Panc1 (cell line): ENCODE results near the gene S100A16. TPM values are rescaled to one million over a fixed set of nuclear protein-coding genes. Genes with fewer than 3 reads are reported as not detected.
"Not testable (repeated sequence)": the region's sequence is repeated elsewhere in the genome, so short reads cannot be mapped to it uniquely, and the experiment has no call there.

Experiments used
- ATAC-seq: fragments of 200-7000 bp; cut with Tn5 transposase; 2 replicates; pipeline ENCODE4 v1.9.1; 2020; ENCODE audit warnings: mild to moderate bottlenecking, moderate library complexity
- BruUV-seq: library from RNA; stranded (reverse); fragments of 400-500 nt; replicated peaks from 2 replicates; lab custom pipeline; 2021; lab: Mats Ljungman, UMichigan
- CTCF ChIA-PET: fragments of 300-600 bp; sonication (Branson Sonifier 250); formaldehyde crosslinking; loops from one replicate; lab custom pipeline; 2022; ENCODE audit warnings: antibody characterized with exemption; lab: Charles Lee
- POLR2A ChIA-PET: fragments of 300-600 bp; sonication (Branson Sonifier 250); formaldehyde crosslinking; loops from one replicate; lab custom pipeline; 2022; ENCODE audit warnings: antibody characterized with exemption; lab: Charles Lee
- DNase-seq: peaks from one replicate; pipeline ENCODE4 v3.0.0-alpha.2; 2010; ENCODE audit warnings: low read depth, low spot score
- H3K27ac ChIP-seq: 2 replicates; pipeline ENCODE4 v1.5.1; 2011; ENCODE audit warnings: mild to moderate bottlenecking, low read length, inconsistent platforms
- H3K27me3 ChIP-seq: fragments of 200-500 bp; sonication (Bioruptor generic); 2 replicates; pipeline ENCODE4 v1.6.0; 2014; ENCODE audit warnings: low read length, inconsistent platforms; ENCODE audit not compliant: control insufficient read depth, insufficient read depth
- H3K36me3 ChIP-seq: fragments of 200-500 bp; sonication (Bioruptor generic); 2 replicates; pipeline ENCODE4 v1.5.1; 2014; ENCODE audit warnings: inconsistent platforms, mild to moderate bottlenecking, low read length, moderate library complexity; ENCODE audit not compliant: control insufficient read depth, insufficient read depth
- H3K4me1 ChIP-seq: 2 replicates; pipeline ENCODE4 v1.5.1; 2011; ENCODE audit warnings: inconsistent platforms, mild to moderate bottlenecking, low read length, moderate library complexity; ENCODE audit not compliant: control insufficient read depth, insufficient read depth
- H3K4me3 ChIP-seq, 2 experiments: 2 replicates each; pipeline ENCODE4 v1.5.1; 2011 to 2012; ENCODE audit warnings: low read depth in 2 of 2, low read length in 2 of 2, mild to moderate bottlenecking in 2 of 2, inconsistent platforms in 1 of 2, moderate library complexity in 1 of 2
- H3K9me3 ChIP-seq: fragments of 200-500 bp; sonication (Bioruptor generic); 2 replicates; pipeline ENCODE4 v1.5.1; 2014; ENCODE audit warnings: low read depth, mild to moderate bottlenecking, inconsistent platforms, low read length, moderate library complexity; ENCODE audit not compliant: control insufficient read depth, insufficient read depth
- CTCF ChIP-seq: fragments of 450-650 bp; IDR thresholded peaks from 2 replicates; pipeline ENCODE4 v1.5.1; 2017; ENCODE audit warnings: mild to moderate bottlenecking
- POLR2AphosphoS5 ChIP-seq: IDR thresholded peaks from 2 replicates; pipeline ENCODE4 v1.6.1; 2012; ENCODE audit warnings: mild to moderate bottlenecking, low read depth, low read length, moderate library complexity
- REST ChIP-seq, 2 experiments: IDR thresholded peaks; 2 replicates each; pipeline ENCODE4 v1.6.1; 2011 to 2012; ENCODE audit warnings: low read depth in 2 of 2, control low read depth in 1 of 2, low read length in 1 of 2, mild to moderate bottlenecking in 1 of 2, moderate library complexity in 1 of 2; ENCODE audit not compliant: insufficient read depth in 1 of 2
- SIN3A ChIP-seq: IDR thresholded peaks from 2 replicates; pipeline ENCODE4 v1.6.1; 2012; ENCODE audit warnings: low read depth, mild to moderate bottlenecking, low read length, moderate library complexity, borderline replicate concordance; ENCODE audit not compliant: insufficient read depth
- TCF7L2 ChIP-seq: IDR thresholded peaks from 2 replicates; pipeline ENCODE4 v1.6.1; 2011; ENCODE audit warnings: mild to moderate bottlenecking, low read depth, low read length, inconsistent platforms
- in situ Hi-C: cut with HindIII; loops from 2 replicates; pipeline ENCODE4 v1.10.0; 2016; ENCODE audit warnings: low sequenced_read_pairs, low pct_unique_long_range_greater_than_20kb
- intact Hi-C: fragments of 100-400 bp; cut with micrococcal nuclease; formaldehyde crosslinking; loops from one replicate; pipeline ENCODE4 v1.10.0; 2022; ENCODE audit not compliant: unreplicated experiment
- total RNA-seq: library from RNA; stranded (reverse); gene quantifications from one replicate; pipeline ENCODE4 v1.2.1, GENCODE V29; 2021; ENCODE audit not compliant: unreplicated experiment

The S100A16 gene
- total RNA-seq, 1 experiment from 2014 or later, result 61.6 TPM

- intact Hi-C loops, H3K4me3 ChIP-seq, in situ Hi-C loops, DNase-seq, BruUV-seq, H3K4me1 ChIP-seq, CTCF ChIA-PET, ATAC-seq, H3K27ac ChIP-seq, H3K36me3 ChIP-seq, POLR2A ChIA-PET, H3K27me3 ChIP-seq, H3K9me3 ChIP-seq: not testable (repeated sequence)
Observed at GRCh38 chr1:153582836-153583235, 30.1 kb downstream of the S100A16 start.

GRCh38 chr1:153578936-153579335 is 34.0 kb downstream of the S100A16 start:
- no peaks in the 10 kb centered on the region; the same call in 1 of the 2 replicates for H3K4me1 ChIP-seq
- ChIA-PET CTCF (no interaction called here), POLR2A (no interaction called here)
- intact Hi-C loops (loop anchor here (10.0 kb wide), 1 partner anchor 76 kb away; the partner anchor contains the start of gene SNAPIN), in situ Hi-C loops (no loop called here)
- no peak overlapping the region for H3K27ac ChIP-seq
- ATAC-seq (no peak), DNase-seq (no peak)
- H3K4me3 ChIP-seq, result no peak overlapping the region
- no TSS peak for BruUV-seq
- TF ChIP-seq TCF7L2, result no peak
- no peak for TF ChIP-seq POLR2AphosphoS5
- TF ChIP-seq REST (IDR thresholded peaks at IDR 0.05; ENCODE audit: insufficient read depth in 1 of 2, low read depth in 2 of 2, low read length in 1 of 2), result no peak
- TF ChIP-seq CTCF, result no peak
- TF ChIP-seq SIN3A, result no peak
- H3K9me3 ChIP-seq, result no peaks in the 10 kb centered on the region
- no peaks in the 10 kb centered on the region for H3K27me3 ChIP-seq
- no peaks in the 10 kb centered on the region for H3K36me3 ChIP-seq

GRCh38 chr1:153578490-153578889 is 34.4 kb downstream of the S100A16 start:
- Histone ChIP-seq H3K27ac (no peak overlapping the region), H3K4me1 (no peaks in the 10 kb centered on the region; the same call in 1 of the 2 replicates), H3K9me3 (no peaks in the 10 kb centered on the region), H3K27me3 (no peaks in the 10 kb centered on the region), H3K36me3 (no peaks in the 10 kb centered on the region), H3K4me3 (no peak overlapping the region)
- TF ChIP-seq TCF7L2 (no peak), SIN3A (no peak)
- DNase-seq, result no peak
- no TSS peak for BruUV-seq
- POLR2A ChIA-PET, result no interaction called here
- ATAC-seq, result peak; percentile 38; the same call in 1 of the 2 replicates
- in situ Hi-C loops (no loop called here), intact Hi-C loops (loop anchor here (10.0 kb wide), 1 partner anchor 76 kb away; the partner anchor contains the start of gene SNAPIN)
- CTCF ChIA-PET, result no interaction called here
